ENCODE results near the gene PLCB1.

PLCB1 gene

GRCh38 chr20:8139899-8140298 is 7.8 kb downstream of the PLCB1 start:
- H3K79me2 ChIP-seq (ENCODE audit: insufficient read depth, low read length): peaks cover 92% of the 10 kb centered on the region

GRCh38 chr20:8143474-8143873 is 11.4 kb downstream of the PLCB1 start:
- H3K36me3 ChIP-seq (ENCODE audit: insufficient read depth, low read length): no peaks in the 10 kb centered on the region
- no peaks in the 10 kb centered on the region for H3K9me2 ChIP-seq (replicated peaks; ENCODE audit: low read depth, low read length)
- H3K4me1 ChIP-seq (ENCODE audit: insufficient read depth, low read length, poor library complexity, severe bottlenecking): peaks cover 73% of the 10 kb centered on the region
- H3F3A ChIP-seq (ENCODE audit: low read depth): 0 out of 2 replicates have a peak, but pooled peaks cover 6% of the 10 kb centered on the region
- H3K9ac ChIP-seq (ENCODE audit: low read depth, low read length, poor library complexity, severe bottlenecking): no peak overlapping the region
- H3K79me2 ChIP-seq (ENCODE audit: insufficient read depth, low read length): peaks cover 92% of the 10 kb centered on the region
- no peaks in the 10 kb centered on the region for H3K27me3 ChIP-seq (ENCODE audit: insufficient read depth, low read length, poor library complexity, severe bottlenecking)
- TF ChIP-seq CTCF (conservative IDR thresholded peaks at IDR 0.05; ENCODE audit: low read length) (no peak), EZH2phosphoT487 (IDR thresholded peaks at IDR 0.05; ENCODE audit: borderline replicate concordance) (no peak)
- H3K4me2 ChIP-seq (ENCODE audit: low read depth, low read length, poor library complexity, severe bottlenecking): peak overlapping the region; percentile 67
- H2AFZ ChIP-seq (ENCODE audit: low read length): no peak overlapping the region
- H4K20me1 ChIP-seq (ENCODE audit: insufficient read depth, low read length, poor library complexity, severe bottlenecking): no peaks in the 10 kb centered on the region
- no peaks in the 10 kb centered on the region for H3K9me3 ChIP-seq (ENCODE audit: insufficient read depth, low read depth, low read length)
- no peak overlapping the region for H3K4me3 ChIP-seq (ENCODE audit: low read length, poor library complexity, severe bottlenecking)

More at GRCh38 chr20:8139899-8140298, 7.8 kb downstream of the PLCB1 start:
- Histone ChIP-seq H3K9me3 (ENCODE audit: insufficient read depth, low read depth, low read length) (no peaks in the 10 kb centered on the region), H3K9me2 (replicated peaks; ENCODE audit: low read depth, low read length) (no peaks in the 10 kb centered on the region), H4K20me1 (ENCODE audit: insufficient read depth, low read length, poor library complexity, severe bottlenecking) (no peaks in the 10 kb centered on the region), H3K4me2 (ENCODE audit: low read depth, low read length, poor library complexity, severe bottlenecking) (peak overlapping the region; percentile 37), H3F3A (ENCODE audit: low read depth) (peaks cover 3% of the 10 kb centered on the region), H3K4me3 (ENCODE audit: low read length, poor library complexity, severe bottlenecking) (peak overlapping the region; percentile 25), H3K4me1 (ENCODE audit: insufficient read depth, low read length, poor library complexity, severe bottlenecking) (peaks cover 78% of the 10 kb centered on the region), H2AFZ (ENCODE audit: low read length) (no peak overlapping the region), H3K27me3 (ENCODE audit: insufficient read depth, low read length, poor library complexity, severe bottlenecking) (no peaks in the 10 kb centered on the region), H3K36me3 (ENCODE audit: insufficient read depth, low read length) (no peaks in the 10 kb centered on the region), H3K9ac (ENCODE audit: low read depth, low read length, poor library complexity, severe bottlenecking) (peak overlapping the region; percentile 7)
- TF ChIP-seq EZH2phosphoT487 (IDR thresholded peaks at IDR 0.05; ENCODE audit: borderline replicate concordance) (no peak), CTCF (conservative IDR thresholded peaks at IDR 0.05; ENCODE audit: low read length) (no peak)

GRCh38 chr20:8144282-8145245 is 12.5 kb downstream of the PLCB1 start:
- Histone ChIP-seq H3K4me2 (ENCODE audit: low read depth, low read length, poor library complexity, severe bottlenecking) (peak overlapping the region; percentile 67), H3K9me2 (replicated peaks; ENCODE audit: low read depth, low read length) (no peaks in the 10 kb centered on the region), H3K27me3 (ENCODE audit: insufficient read depth, low read length, poor library complexity, severe bottlenecking) (no peaks in the 10 kb centered on the region), H3F3A (ENCODE audit: low read depth) (0 out of 2 replicates have a peak, but pooled peaks cover 6% of the 10 kb centered on the region), H2AFZ (ENCODE audit: low read length) (no peak overlapping the region), H3K36me3 (ENCODE audit: insufficient read depth, low read length) (no peaks in the 10 kb centered on the region), H3K4me1 (ENCODE audit: insufficient read depth, low read length, poor library complexity, severe bottlenecking) (peaks cover 68% of the 10 kb centered on the region), H3K79me2 (ENCODE audit: insufficient read depth, low read length) (peaks cover 95% of the 10 kb centered on the region), H4K20me1 (ENCODE audit: insufficient read depth, low read length, poor library complexity, severe bottlenecking) (no peaks in the 10 kb centered on the region), H3K9ac (ENCODE audit: low read depth, low read length, poor library complexity, severe bottlenecking) (peak overlapping the region; percentile 54), H3K4me3 (ENCODE audit: low read length, poor library complexity, severe bottlenecking) (peak overlapping the region; percentile 41), H3K9me3 (ENCODE audit: insufficient read depth, low read depth, low read length) (no peaks in the 10 kb centered on the region)
- TF ChIP-seq EZH2phosphoT487 (IDR thresholded peaks at IDR 0.05; ENCODE audit: borderline replicate concordance) (no peak), CTCF (conservative IDR thresholded peaks at IDR 0.05; ENCODE audit: low read length) (no peak)
